GM12872 (cell line): ENCODE results near the gene KCNH1.

Source experiments
- CTCF ChIP-seq: IDR thresholded peaks from 3 replicates; pipeline ENCODE4 v1.5.1; 2011; ENCODE audit warnings: low read depth, mild to moderate bottlenecking, low read length, moderate library complexity; ENCODE audit not compliant: insufficient read depth

Gene KCNH1

GRCh38 chr1:210662291-210663050 lies 471.5 kb downstream of the KCNH1 start:
- no peak for TF ChIP-seq CTCF

GRCh38 chr1:210657806-210658205 lies 476.1 kb downstream of the KCNH1 start:
- no peak for TF ChIP-seq CTCF

- TF ChIP-seq CTCF, result no peak
Measured at GRCh38 chr1:210655511-210655910, 478.4 kb downstream of the KCNH1 start.

- TF ChIP-seq CTCF, result no peak
Measured at GRCh38 chr1:210654176-210654981, 479.6 kb downstream of the KCNH1 start.

GRCh38 chr1:210653771-210654170 lies 480.2 kb downstream of the KCNH1 start:
- no peak for TF ChIP-seq CTCF

- no peak for TF ChIP-seq CTCF
Measured at GRCh38 chr1:210652329-210652954, 481.5 kb downstream of the KCNH1 start.

GRCh38 chr1:210650403-210650802 lies 483.5 kb downstream of the KCNH1 start:
- no peak for TF ChIP-seq CTCF
